GM19468 (cell line): ENCODE data around the gene ZBTB26.
A peak's percentile ranks its signal among the peaks of the same experiment; 100 is the strongest.

Source experiments
- ATAC-seq: cut with Tn5 transposase; IDR thresholded peaks from one replicate; pipeline ENCODE4 v1.9.1; 2021; ENCODE audit warnings: mild to moderate bottlenecking, moderate library complexity, moderate number of reproducible peaks; ENCODE audit not compliant: unreplicated experiment; ENCODE audit errors: extremely low read depth

ZBTB26 gene, protein sequence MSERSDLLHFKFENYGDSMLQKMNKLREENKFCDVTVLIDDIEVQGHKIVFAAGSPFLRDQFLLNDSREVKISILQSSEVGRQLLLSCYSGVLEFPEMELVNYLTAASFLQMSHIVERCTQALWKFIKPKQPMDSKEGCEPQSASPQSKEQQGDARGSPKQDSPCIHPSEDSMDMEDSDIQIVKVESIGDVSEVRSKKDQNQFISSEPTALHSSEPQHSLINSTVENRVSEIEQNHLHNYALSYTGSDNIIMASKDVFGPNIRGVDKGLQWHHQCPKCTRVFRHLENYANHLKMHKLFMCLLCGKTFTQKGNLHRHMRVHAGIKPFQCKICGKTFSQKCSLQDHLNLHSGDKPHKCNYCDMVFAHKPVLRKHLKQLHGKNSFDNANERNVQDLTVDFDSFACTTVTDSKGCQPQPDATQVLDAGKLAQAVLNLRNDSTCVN

DNA sequence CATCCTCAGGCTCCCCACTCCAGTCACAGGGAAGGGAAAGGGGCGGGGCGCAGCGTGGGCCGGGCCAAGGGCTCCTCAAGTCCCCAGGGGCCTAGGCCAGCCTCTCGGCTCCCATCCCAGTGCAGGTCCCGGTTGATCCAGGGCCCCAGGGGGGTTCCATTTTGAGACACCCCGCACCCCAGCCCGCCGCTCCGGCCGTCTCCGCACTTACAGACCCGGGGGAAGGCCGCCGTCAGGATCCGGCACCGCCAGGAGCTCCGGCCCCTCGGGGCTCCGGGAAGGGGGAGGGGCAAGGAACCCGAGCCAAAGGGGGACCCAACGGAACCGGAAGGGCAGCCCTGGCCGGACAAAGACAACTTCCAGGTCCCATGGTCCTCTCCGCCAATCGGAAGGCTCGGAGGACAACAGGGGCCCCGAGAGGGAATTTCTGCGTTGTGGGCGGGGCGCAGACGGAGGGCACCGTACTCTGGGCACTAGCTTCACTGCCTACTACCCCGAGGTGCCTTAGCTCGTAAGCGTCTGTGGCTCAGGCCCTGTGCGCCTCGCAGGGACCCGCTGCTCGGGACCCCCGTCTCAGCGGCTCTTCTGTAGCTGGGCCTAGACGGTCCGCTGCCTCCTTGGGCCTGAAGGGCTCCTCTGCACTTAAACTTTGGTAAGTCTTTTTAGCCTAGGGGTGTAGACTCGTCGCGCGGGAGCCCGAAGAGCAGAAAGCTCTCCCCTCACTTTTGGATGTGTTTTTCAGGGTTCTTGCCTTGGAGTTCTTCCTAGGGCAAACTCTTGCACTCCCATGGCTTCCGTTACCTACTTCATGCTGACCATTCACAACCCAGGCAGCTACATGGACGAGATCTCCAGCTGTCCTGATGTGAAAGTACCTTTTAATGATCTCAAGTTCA is at the start of gene ZBTB26:
ZBTB26 (minus strand) TSS at position 287 of the 896 bp plus-strand sequence. CDS start 11,578 bp downstream, outside the sequence.
- peak; percentile 98 for ATAC-seq

DNA sequence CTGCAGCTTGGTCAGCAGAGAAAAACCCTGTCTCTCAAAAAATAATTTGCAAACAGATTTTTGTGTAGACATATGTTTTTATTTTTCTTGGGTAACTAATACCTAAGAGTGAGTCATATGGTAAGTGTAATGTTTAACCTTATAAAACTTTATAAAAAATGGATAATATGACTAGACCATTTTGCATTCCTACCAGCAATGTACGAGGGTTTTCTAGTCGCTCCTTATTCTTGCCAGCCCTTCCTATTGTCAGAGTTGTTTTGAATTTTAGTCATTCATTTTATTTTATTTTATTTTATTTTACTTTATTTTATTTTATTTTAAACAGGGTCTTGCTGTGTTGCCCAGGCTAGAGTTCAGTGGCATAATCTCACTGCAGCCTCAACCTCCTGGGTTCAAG is 47.3 kb upstream of the ZBTB26 start:
- ATAC-seq, result no peak

DNA sequence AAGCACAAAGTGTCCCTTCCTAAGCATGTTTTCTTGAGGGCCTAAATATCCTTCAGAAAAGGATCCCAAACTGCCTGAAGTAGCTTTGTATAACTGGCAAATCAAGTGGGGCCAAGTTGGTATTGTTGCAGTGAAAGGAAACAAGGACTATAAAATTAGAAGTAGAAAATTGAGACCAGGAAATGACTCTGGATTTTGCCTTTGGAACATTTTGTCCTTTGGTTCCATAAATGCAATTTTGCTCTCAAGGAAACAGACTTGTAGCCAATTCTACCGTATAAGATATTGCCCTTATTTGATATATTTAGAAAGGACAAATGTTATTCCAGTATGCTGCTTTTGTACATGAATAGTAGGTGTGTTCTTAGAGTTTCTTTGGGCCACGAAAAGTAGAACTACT is 43.9 kb upstream of the ZBTB26 start:
- ATAC-seq, result no peak

DNA sequence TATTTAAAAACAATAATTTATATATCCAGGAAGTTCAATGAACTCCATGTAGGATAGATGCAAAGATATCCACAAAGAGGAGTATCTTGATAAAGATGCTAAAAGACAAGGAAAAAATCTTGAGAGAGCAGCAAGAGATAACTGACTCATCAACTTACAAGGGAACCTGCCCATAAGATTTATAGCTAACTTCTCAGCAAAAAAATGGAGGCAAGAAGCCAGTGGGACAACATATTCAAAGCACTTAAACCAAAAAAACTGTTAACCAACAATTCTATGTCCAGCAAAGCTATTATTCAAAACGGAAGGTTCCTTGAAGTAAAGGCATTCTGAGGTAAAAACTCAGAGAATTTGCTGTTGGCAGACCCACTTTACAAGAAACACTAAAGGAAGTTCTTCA is 29.8 kb upstream of the ZBTB26 start:
- ATAC-seq, result no peak

DNA sequence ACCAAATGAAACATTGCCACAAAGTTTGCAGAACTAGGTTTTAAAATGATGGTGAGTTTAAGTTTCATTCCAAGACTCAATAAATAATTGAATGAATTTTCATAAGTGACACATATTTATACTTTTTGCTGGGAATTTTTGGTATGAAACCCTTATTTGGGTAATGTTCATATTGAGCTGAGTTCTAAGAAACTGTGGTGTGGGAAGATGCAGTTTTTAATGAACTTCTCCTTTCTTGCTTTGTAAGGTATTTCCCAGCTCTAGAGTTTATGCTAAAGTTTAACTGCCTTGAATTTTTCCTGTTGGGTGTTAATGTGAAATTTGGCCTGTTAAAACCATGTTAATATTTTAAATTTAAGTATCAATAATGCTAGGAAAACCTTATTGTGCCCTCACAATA is 24.6 kb upstream of the ZBTB26 start:
- no peak for ATAC-seq

DNA sequence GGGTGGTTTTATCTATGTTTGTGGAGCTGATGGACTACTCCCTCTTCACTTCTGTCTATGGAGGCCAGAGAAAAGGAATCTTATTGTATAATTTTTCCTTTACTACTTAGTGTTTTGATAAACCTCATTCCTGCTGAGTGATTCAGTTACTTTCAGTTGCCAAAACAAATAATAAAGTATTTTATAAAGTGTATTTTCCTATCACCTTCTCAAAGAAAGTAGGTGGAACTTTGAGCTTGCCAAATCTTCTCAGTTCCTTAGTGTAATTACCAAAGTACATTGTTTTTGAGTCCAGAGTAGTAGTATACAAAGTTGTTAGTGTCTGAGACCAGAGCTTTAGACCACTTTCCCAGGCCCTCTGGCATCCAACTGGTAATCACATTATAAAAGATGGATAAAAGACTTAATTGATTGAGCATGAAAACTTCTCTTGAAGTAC is 23.0 kb upstream of the ZBTB26 start:
- no peak for ATAC-seq

DNA sequence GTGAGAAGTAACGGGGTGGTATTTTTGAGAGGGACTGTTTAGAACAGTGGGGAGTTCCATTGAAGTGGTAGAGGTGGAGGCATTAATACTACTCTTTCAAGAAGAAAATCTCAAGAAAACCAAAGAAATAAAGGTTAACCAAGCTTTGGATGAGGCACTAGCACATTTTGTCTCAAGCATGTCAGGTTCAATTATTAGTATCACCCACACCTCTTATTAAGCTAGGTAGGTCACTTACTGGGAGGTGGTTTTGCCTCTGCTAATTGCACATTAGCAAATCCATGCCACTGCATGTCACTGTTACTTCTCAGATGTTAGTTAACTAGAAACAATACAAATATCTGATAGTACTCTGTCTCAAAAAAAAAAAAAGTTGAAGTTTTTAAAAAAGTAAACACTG is 19.7 kb upstream of the ZBTB26 start:
- no peak for ATAC-seq

DNA sequence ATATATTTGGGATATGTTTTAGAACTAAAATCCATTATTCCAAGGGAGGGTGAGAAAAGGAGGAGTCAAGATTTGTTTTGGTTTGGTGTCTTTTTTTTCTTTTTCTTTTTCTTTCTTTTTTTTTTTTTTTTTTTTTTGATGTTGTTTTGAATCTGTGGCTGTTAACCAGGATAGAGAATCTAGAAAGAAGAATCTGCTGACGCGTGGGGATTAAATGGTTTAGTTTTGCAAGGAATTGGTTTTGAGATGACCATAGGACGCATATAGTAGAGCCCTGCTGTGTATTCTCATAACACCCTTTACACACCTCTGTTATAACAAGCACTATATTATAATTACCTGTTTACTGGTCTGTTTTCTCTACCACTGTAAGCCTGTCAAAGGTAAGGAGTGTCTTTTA is 19.0 kb upstream of the ZBTB26 start:
- ATAC-seq, result no peak

DNA sequence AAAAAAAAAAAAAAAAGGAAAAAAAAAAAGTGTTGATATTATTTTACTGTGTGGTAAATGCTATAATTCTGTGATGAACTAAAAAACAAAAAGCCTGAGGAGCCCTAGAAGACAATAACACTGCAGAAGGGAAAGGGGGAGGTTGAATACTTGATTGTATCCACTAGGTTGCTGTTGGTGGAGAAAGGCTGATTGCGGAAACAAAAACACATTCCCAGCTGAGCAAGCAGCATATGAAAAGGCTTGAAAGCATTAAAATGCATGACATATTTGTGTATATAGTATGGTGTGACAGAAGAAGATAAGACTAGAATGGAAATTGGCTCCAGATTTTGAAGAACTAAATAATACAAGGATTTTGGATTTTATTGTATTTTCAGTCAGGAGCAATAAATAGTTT is 18.4 kb upstream of the ZBTB26 start:
- ATAC-seq, result no peak

DNA sequence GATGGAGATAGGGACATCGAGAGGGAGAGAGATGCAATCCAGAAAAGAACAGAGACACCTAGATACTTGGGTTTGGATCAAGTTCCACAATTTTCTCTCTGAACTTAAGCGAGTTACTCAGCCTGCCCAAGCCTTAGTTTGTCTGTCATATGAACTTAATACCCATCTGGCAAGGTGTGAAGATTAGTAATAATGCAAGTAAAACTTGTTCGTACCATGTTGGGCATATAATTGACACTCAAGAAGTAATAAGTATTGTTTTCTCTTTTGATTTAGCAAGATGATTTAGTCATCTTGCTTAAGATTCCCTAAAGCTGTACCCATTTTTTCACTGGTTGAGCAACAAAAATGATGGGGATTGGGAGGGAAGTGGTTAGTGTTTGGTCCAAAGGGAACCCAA is 17.0 kb upstream of the ZBTB26 start:
- no peak for ATAC-seq

DNA sequence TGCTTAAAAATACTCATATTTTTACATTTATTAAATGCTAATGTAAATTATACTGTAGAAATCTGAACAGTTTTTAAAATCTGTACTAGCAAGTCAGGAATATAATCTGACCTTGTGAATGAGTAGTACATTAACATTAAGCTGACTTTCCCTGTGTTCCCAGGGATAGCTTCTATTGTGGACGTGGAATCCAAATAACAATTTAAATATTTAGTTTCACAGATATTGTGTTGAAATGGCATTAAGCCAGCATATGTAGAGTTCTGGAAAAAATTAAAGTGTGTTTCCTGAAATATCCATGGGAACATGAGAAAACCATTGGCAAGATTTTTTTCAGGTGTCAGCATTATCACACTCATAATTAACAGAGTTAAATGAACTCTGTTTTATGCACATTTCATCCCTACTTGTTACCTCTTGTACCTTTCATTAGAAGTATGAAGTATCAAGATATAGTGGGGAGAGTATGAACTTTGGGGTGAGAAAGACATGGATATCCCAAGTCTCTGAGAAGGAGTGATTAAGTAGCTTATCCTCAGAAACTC is 15.2 kb upstream of the ZBTB26 start:
- ATAC-seq, result no peak

DNA sequence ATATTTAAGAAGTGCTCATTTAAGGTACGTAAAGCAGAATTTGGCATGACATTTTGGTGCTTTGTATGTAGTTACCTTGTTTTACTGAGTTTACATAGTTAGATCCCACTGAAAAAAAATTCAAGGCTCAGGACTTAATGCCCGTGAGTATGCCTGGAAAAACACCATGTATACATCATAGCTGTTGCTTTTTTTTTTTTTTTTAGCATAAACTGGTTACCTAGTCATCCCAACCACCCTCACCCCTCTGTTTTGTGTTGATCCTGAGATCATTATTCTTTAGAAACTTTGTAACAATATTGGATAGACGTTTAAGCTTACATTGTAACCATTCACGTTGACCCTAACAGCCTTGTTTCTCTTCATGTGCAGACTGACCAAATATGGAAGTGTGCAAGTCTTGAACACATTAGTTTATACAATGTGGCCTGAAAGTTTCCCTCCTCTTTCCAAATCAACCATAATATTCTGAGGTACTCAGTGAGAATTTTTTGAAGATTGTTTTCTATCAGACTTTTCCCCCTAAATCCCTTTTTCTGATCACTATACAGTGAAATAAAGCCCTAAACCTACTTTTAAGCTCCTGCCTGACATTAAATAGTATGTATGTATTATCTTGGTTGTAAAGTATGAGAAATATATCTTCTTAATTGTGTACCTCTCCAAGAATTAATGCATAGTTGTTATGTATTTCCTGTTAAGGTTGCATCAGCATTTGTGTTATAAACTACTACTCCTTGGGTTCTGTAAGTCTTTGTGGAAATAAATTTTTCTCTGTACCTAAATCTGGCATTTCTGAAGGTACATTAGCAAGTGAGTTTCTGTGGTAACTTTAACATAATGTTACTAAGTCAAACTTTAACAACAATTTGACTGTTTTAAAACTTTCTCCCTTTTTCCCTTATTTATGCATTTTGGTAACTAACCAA is 13.9 kb upstream of the ZBTB26 start:
- no peak for ATAC-seq

DNA sequence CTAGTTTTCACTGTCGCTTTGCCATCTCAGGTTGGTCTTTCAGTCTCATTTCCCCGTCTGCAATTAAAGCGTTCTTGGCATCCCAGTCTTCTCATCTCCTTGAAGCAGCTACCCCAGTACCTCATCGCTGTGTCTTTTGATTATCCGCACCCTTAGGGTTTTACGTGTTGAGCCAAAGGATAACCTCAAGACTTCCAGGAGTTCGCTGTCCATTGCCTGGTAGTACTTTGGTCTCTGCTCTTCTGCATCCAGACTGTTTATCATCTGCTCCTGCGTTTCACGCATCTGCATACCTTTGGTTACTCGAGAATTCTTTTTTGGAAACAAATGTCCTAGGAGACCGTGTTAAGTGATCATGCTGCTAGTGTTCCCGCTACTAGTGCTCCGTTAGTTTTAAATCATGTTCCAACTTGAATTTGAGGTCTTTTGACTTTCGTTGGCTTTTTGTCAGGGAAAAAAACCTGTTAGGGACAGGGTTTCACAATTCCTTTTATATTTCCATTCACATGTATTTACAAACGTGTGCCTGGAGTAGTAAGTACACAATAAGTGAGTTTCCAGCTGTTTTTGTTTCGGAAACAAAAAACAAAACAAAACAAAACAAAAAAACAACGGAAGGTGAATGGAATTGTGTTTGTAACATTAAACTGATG is 10.4 kb upstream of the ZBTB26 start:
- no peak for ATAC-seq

DNA sequence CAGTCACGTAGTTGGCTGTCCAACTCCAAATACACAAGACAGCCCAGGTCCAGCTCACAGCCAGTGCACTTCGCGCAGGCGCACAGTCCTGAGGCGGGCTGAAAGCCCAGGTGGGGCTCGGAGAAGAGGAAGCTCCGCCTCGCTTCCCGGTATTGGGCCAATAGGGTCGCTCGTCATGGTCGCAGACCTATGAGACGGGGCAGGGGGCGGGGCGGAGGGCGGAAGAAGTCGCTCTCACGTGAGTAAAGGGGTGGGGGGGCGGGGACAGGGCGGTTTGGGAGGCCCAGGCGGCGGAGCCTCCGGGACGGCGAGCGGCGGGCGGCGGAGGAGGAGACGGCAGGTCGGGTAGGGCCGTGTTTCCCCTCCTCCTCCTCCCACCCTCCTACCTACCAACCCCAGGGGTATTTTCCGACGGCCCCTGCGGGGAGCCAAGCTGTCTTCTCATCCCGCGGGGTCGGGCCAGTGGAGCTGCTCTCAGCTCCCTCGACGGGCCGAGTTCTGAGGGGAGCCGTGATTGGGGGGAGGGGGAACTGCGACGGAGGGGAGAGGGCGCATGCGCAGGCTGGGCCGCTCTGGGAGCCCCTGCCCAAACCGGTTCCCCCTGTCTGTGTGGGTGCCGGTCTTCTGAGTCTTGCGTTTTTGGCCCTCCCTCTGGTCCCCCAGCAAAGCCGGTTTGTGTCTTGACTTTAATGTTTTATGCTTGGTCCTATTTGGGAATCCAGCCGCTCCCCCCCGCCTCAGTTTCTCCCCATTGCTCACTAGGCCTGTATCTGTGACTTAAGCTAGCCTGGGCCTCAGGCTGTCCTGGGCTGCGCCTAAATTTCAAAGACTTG is 9.7 kb upstream of the ZBTB26 start, which contains the start of gene RABGAP1:
RABGAP1 (plus strand) TSS at position 272 of the 833 bp plus-strand sequence. CDS start 16,040 bp downstream, outside the sequence.
- peak; percentile 99 for ATAC-seq

DNA sequence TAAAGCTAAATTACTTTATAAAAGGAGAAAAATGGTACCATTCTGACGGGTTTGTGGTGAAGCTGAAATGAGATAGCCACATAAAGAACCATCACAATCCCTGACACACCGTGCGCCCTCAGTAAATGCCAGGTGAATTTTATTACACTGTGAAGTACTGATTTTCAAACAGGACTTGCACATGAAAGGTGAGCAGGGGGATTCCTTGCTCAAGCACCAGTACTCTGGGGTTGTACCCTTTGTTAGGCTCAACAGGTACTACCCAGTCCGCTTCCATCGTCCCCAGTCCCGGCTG is 9.1 kb upstream of the ZBTB26 start:
- no peak for ATAC-seq

DNA sequence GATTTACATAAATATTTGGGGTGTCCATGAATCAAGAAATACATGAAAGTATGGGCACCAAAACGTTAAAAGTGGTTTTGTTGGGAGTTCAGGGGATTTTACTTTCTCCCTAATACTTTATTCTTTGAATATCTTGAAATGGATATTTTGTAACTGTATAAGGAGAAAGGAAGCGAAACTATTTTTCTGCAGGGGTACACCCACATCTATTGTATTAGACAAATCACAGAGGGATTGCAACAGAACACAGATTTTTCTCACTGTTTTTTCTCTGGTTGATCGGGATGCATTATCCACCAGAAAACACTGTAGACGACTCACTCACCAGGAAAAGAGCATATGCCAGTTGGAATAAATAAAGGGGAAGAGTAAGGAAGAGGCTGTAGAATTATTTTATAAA is 8.3 kb upstream of the ZBTB26 start:
- no peak for ATAC-seq

DNA sequence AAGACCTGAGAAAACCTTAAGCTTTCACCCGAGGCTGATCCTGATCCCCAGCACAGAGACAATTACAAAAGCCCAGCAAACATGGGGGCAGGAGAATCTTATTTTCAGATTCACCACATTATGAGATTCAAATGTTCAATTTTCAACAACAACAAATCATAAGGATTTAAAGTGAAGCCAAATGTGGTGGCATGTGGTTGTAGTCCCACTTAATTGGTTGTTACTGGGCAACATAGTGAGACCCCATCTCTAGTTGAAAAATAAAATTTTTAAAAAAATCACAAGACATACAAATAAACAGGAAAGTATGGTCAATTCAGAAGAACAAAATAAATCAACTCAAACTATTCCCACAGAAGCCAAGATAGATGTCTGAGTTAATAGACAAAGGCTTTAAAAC is 5.6 kb upstream of the ZBTB26 start:
- no peak for ATAC-seq

DNA sequence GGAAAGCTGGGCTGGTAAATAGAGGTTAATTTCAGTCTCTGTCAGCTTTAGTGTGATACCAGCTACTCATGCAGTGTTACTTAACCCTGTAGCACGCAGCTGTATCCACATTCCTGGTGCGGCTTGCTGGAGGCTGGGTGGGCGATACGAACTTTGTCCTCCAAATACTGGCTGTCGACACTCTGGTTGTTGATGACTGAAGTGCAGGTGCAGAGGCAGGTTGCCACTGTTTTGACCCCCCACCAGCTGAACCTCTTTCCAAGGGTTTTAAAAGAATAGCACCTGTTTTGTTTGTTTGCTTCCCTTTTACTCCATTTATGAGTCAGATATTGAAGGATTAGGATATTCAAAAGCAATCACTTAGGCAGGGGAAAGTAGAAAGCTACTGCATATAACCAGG is 5.2 kb upstream of the ZBTB26 start:
- no peak for ATAC-seq
